ENCODE data around the gene NYAP2. TPM values are rescaled to one million over a fixed set of nuclear protein-coding genes. Genes with fewer than 3 reads are reported as not detected.

NYAP2 gene
- under 1 TPM in 1 of 2 donors, not detected in 1; 0.05 TPM for total RNA-seq

- H3K4me3 Mint-ChIP-seq = no peak within 1 kb of the TSS
- DNase-seq = no peak
- no peaks in the 10 kb centered on the region for H3K9me3 Mint-ChIP-seq
- peaks cover 20% of the 10 kb centered on the region for H3K27me3 Mint-ChIP-seq (ENCODE audit: low read depth)
- H3K27ac Mint-ChIP-seq = no peak within 1 kb of the TSS
- no peaks in the 10 kb centered on the region for H3K4me1 Mint-ChIP-seq (ENCODE audit: low read depth)
- no peak for ATAC-seq (replicated peaks in 1 of 2)
- H3K36me3 Mint-ChIP-seq (ENCODE audit: insufficient read depth in 2 of 2) = no peaks in the 10 kb centered on the region
Measured at GRCh38 chr2:225399504-225399903, at the start of gene NYAP2. TSS of gene NYAP2 (plus strand) at chr2:225399710. CDS start at chr2:225408881, 9,171 bp downstream.

- ATAC-seq (replicated peaks in 1 of 2) (no peak), DNase-seq (no peak)
- H3K27me3 Mint-ChIP-seq (ENCODE audit: low read depth) = peaks cover 18% of the 10 kb centered on the region
- H3K9me3 Mint-ChIP-seq = no peaks in the 10 kb centered on the region
- H3K27ac Mint-ChIP-seq = no peak overlapping the region
- H3K4me3 Mint-ChIP-seq = no peak overlapping the region
- H3K36me3 Mint-ChIP-seq (ENCODE audit: insufficient read depth in 2 of 2) = no peaks in the 10 kb centered on the region
- peaks cover 4% of the 10 kb centered on the region for H3K4me1 Mint-ChIP-seq (ENCODE audit: low read depth)
Measured at GRCh38 chr2:225353579-225354085, 45.9 kb upstream of the NYAP2 start.

GRCh38 chr2:225354281-225354774 lies 45.2 kb upstream of the NYAP2 start:
- Mint-ChIP-seq H3K36me3 (ENCODE audit: insufficient read depth in 2 of 2) (no peaks in the 10 kb centered on the region), H3K9me3 (no peaks in the 10 kb centered on the region), H3K4me3 (no peak overlapping the region), H3K4me1 (ENCODE audit: low read depth) (peaks cover 4% of the 10 kb centered on the region), H3K27me3 (ENCODE audit: low read depth) (peaks cover 18% of the 10 kb centered on the region), H3K27ac (no peak overlapping the region)
- ATAC-seq (replicated peaks in 1 of 2) (no peak), DNase-seq (no peak)

- no peak for ATAC-seq (replicated peaks in 1 of 2)
- DNase-seq = no peak
- H3K36me3 Mint-ChIP-seq (ENCODE audit: insufficient read depth in 2 of 2) = no peaks in the 10 kb centered on the region
- no peaks in the 10 kb centered on the region for H3K9me3 Mint-ChIP-seq
- no peak overlapping the region for H3K4me3 Mint-ChIP-seq
- peaks cover 17% of the 10 kb centered on the region for H3K27me3 Mint-ChIP-seq (ENCODE audit: low read depth)
- H3K4me1 Mint-ChIP-seq (ENCODE audit: low read depth) = peaks cover 4% of the 10 kb centered on the region
- no peak overlapping the region for H3K27ac Mint-ChIP-seq
Measured at GRCh38 chr2:225355788-225356187, 43.7 kb upstream of the NYAP2 start.

- Mint-ChIP-seq H3K27me3 (ENCODE audit: low read depth) (peaks cover 9% of the 10 kb centered on the region), H3K9me3 (no peaks in the 10 kb centered on the region), H3K27ac (no peak overlapping the region), H3K4me1 (ENCODE audit: low read depth) (no peaks in the 10 kb centered on the region), H3K4me3 (no peak overlapping the region), H3K36me3 (ENCODE audit: insufficient read depth in 2 of 2) (no peaks in the 10 kb centered on the region)
- no peak for DNase-seq
- no peak for ATAC-seq (replicated peaks in 1 of 2)
Measured at GRCh38 chr2:225366731-225367130, 32.8 kb upstream of the NYAP2 start.

- ATAC-seq (replicated peaks in 1 of 2) (no peak), DNase-seq (no peak)
- H3K4me1 Mint-ChIP-seq (ENCODE audit: low read depth) = no peaks in the 10 kb centered on the region
- H3K36me3 Mint-ChIP-seq (ENCODE audit: insufficient read depth in 2 of 2) = no peaks in the 10 kb centered on the region
- no peaks in the 10 kb centered on the region for H3K9me3 Mint-ChIP-seq
- no peak overlapping the region for H3K27ac Mint-ChIP-seq
- peaks cover 9% of the 10 kb centered on the region for H3K27me3 Mint-ChIP-seq (ENCODE audit: low read depth)
- no peak overlapping the region for H3K4me3 Mint-ChIP-seq
Measured at GRCh38 chr2:225367482-225367881, 32.0 kb upstream of the NYAP2 start.

- H3K36me3 Mint-ChIP-seq (ENCODE audit: insufficient read depth in 2 of 2) = no peaks in the 10 kb centered on the region
- ATAC-seq (replicated peaks in 1 of 2) = no peak
Measured at GRCh38 chr2:225378984-225379383, 20.5 kb upstream of the NYAP2 start.

GRCh38 chr2:225379856-225380255 lies 19.7 kb upstream of the NYAP2 start:
- ATAC-seq (replicated peaks in 1 of 2) = no peak
- Mint-ChIP-seq H3K4me3 (no peak overlapping the region), H3K27ac (no peak overlapping the region), H3K27me3 (ENCODE audit: low read depth) (peaks cover 13% of the 10 kb centered on the region), H3K36me3 (ENCODE audit: insufficient read depth in 2 of 2) (no peaks in the 10 kb centered on the region), H3K4me1 (ENCODE audit: low read depth) (no peaks in the 10 kb centered on the region), H3K9me3 (peaks cover 0 to 1% of the 10 kb centered on the region in 2 donors)
- no peak for DNase-seq

More at GRCh38 chr2:225378984-225379383, 20.5 kb upstream of the NYAP2 start:
- no peaks in the 10 kb centered on the region for H3K4me1 Mint-ChIP-seq (ENCODE audit: low read depth)
- H3K4me3 Mint-ChIP-seq = no peak overlapping the region
- peaks cover 0 to 1% of the 10 kb centered on the region in 2 donors for H3K9me3 Mint-ChIP-seq
- no peak for DNase-seq
- no peak overlapping the region for H3K27ac Mint-ChIP-seq
- H3K27me3 Mint-ChIP-seq (ENCODE audit: low read depth) = peaks cover 13% of the 10 kb centered on the region

GRCh38 chr2:225381609-225382008 lies 17.9 kb upstream of the NYAP2 start:
- no peaks in the 10 kb centered on the region for H3K36me3 Mint-ChIP-seq (ENCODE audit: insufficient read depth in 2 of 2)
- peaks cover 0 to 1% of the 10 kb centered on the region in 2 donors for H3K9me3 Mint-ChIP-seq
- DNase-seq (no peak), ATAC-seq (replicated peaks in 1 of 2) (no peak)
- H3K27ac Mint-ChIP-seq = no peak overlapping the region
- H3K4me1 Mint-ChIP-seq (ENCODE audit: low read depth) = no peaks in the 10 kb centered on the region
- peaks cover 7% of the 10 kb centered on the region for H3K27me3 Mint-ChIP-seq (ENCODE audit: low read depth)
- H3K4me3 Mint-ChIP-seq = no peak overlapping the region

GRCh38 chr2:225398372-225398771 lies 1.1 kb upstream of the NYAP2 start:
- ATAC-seq (replicated peaks in 1 of 2) = no peak
- no peaks in the 10 kb centered on the region for H3K4me1 Mint-ChIP-seq (ENCODE audit: low read depth)

GRCh38 chr2:225400060-225400511 lies 576 bp downstream of the NYAP2 start:
- DNase-seq (no peak), ATAC-seq (replicated peaks in 1 of 2) (no peak)
- Mint-ChIP-seq H3K4me1 (ENCODE audit: low read depth) (no peaks in the 10 kb centered on the region), H3K36me3 (ENCODE audit: insufficient read depth in 2 of 2) (no peaks in the 10 kb centered on the region), H3K4me3 (no peak overlapping the region), H3K27me3 (ENCODE audit: low read depth) (peaks cover 20% of the 10 kb centered on the region), H3K27ac (no peak overlapping the region), H3K9me3 (no peaks in the 10 kb centered on the region)

More at GRCh38 chr2:225398372-225398771, 1.1 kb upstream of the NYAP2 start:
- DNase-seq = no peak
- peaks cover 23% of the 10 kb centered on the region for H3K27me3 Mint-ChIP-seq (ENCODE audit: low read depth)
- no peak overlapping the region for H3K27ac Mint-ChIP-seq
- H3K36me3 Mint-ChIP-seq (ENCODE audit: insufficient read depth in 2 of 2) = no peaks in the 10 kb centered on the region
- no peak overlapping the region for H3K4me3 Mint-ChIP-seq
- no peaks in the 10 kb centered on the region for H3K9me3 Mint-ChIP-seq

GRCh38 chr2:225400546-225401400 lies 1.3 kb downstream of the NYAP2 start:
- H3K4me1 Mint-ChIP-seq (ENCODE audit: low read depth) = no peaks in the 10 kb centered on the region
- no peaks in the 10 kb centered on the region for H3K9me3 Mint-ChIP-seq
- no peak overlapping the region for H3K4me3 Mint-ChIP-seq
- no peak overlapping the region for H3K27ac Mint-ChIP-seq
- peaks cover 20% of the 10 kb centered on the region for H3K27me3 Mint-ChIP-seq (ENCODE audit: low read depth)
- ATAC-seq (replicated peaks in 1 of 2) (no peak), DNase-seq (no peak)
- H3K36me3 Mint-ChIP-seq (ENCODE audit: insufficient read depth in 2 of 2) = no peaks in the 10 kb centered on the region

GRCh38 chr2:225402210-225402776 lies 2.8 kb downstream of the NYAP2 start:
- DNase-seq (no peak), ATAC-seq (replicated peaks in 1 of 2) (no peak)
- Mint-ChIP-seq H3K36me3 (ENCODE audit: insufficient read depth in 2 of 2) (no peaks in the 10 kb centered on the region), H3K4me3 (no peak overlapping the region), H3K27ac (no peak overlapping the region), H3K4me1 (ENCODE audit: low read depth) (no peaks in the 10 kb centered on the region), H3K9me3 (no peaks in the 10 kb centered on the region), H3K27me3 (ENCODE audit: low read depth) (peaks cover 20% of the 10 kb centered on the region)
